ENCODE results near the gene CFL1.
"Not testable (repeated sequence)": the region's sequence is repeated elsewhere in the genome, so short reads cannot be mapped to it uniquely, and the experiment has no call there.

CFL1 gene

GRCh38 chr11:65857853-65858680 lies at the start of gene CFL1:
TSS of gene CFL1 (minus strand) at chr11:65858180. CDS start at chr11:65858099, 81 bp downstream.
- DNase-seq (ENCODE audit: low read depth), result peak; percentile 96

DNA sequence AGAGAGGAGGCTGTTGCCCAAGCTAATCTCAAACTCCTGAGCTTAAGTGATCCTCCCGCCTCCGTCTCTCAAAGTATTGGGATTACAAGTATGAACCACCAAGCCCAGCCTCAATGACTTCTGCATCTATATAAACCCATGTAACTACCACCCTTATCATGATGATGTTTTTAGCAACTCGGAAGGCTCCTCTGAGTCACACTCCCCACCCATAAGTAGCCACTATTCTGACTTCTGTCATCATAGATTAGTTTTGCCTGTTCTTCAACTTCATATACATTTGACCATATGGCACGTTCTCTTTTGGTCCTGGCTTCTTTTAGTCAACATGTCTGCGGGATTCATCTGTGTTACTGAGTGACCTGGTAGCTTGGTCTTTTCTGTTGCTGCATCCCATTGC lies 48.6 kb upstream of the CFL1 start:
- DNase-seq (ENCODE audit: low read depth), result no peak

- DNase-seq (ENCODE audit: low read depth), result no peak
These were observed 45.7 kb upstream of the CFL1 start for GRCh38 chr11:65903715-65904114.

DNA sequence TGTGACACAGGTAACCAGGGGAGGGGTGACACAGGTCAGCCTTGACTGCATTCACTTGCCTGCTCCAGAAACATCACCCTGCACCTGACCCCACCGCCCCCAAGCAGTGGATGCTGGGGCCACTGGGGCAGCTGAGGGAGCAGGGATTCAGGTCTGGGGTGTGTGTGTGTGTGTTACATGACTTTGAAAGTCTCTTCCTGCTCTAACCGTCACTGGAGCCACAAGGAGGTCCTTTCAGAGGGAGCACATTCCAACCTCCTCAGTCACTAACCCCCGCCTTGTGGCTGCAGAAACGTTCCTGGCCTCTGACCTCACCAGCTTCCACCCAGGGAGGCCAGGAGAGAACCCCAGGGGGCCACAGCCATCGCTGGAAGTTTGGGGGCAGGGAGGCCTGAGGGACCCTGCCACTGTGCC lies 45.1 kb upstream of the CFL1 start:
- no peak for DNase-seq (ENCODE audit: low read depth)

- DNase-seq (ENCODE audit: low read depth), result no peak
These were observed 42.9 kb upstream of the CFL1 start for GRCh38 chr11:65900899-65901180.

GRCh38 chr11:65900125-65900898 lies 42.3 kb upstream of the CFL1 start, which contains the start of gene FOSL1:
TSS of gene FOSL1 (minus strand) at chr11:65900388. CDS start at chr11:65900339, 49 bp downstream.
- DNase-seq (ENCODE audit: low read depth), result peak; percentile 91

DNA sequence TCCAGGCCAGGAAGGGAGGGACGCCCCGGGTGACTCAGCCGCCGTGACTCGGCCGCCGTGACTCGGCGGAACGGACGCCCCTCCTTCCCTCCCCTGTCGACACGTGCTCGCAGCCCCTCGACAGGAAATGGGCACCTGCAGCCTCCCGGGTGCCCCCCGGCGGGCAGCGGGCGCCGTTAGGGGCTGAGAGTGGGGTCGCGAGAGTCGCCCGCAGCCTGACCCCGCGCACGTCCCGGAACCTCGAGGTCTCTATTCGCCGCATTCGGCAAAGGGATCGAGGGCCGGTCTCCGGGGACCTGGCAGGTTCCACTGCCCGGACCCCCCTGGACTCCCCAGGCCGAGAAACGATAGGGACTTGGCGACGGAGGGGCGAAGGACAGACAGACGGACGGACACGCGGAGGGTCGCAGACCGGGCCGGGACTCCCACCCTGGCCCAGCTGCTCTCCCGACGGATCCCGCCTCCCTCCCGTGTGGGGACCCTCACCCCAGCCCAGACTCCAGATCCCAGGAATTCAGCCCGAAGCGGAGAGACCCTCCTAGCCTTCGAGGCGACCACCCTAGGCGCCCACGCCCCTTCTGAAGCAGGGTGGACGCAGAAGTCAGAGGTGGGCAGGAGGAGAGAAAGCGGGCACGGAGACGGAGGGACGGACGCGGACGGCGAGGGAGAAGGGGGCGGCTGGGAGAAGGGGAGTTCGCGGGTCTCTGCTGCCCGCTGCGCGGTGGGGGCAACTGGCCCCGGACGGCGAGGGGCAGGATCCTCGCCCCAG lies 41.6 kb upstream of the CFL1 start:
- no peak for DNase-seq (ENCODE audit: low read depth)

DNA sequence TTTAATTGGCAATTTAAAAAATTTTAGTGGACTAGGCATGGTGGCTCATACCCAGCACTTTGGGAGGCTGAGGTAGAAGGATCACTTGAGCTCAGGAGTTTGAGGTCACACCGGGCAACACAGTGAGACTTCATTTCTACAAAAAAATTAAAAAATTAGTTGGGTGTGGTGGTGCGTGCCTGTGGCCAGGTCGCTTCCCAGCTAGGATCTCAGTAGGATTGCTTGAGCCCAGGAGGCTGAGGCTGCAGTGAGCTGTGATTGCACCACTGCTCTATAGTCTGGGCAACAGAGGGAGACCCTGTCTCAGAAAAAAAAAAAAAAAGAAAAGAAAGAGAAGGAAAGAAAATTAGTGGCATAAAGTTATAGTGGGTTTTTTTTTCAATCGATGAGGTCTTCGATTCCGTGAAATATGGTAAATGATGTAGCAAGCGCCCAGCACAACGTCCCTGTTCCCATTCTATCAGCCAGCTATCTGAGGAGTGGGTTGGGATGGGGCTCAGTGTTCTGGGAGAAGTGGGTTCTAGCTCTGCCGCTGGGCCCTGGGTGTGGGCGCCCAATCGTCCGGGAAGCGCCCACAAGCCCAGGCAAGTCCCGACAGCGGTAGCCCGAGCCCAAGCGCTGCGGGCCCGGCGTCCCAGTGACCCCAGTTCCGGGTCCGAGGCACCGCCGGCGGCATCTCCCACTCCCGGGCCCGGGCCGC lies 40.8 kb upstream of the CFL1 start:
- DNase-seq (ENCODE audit: low read depth), result no peak

DNA sequence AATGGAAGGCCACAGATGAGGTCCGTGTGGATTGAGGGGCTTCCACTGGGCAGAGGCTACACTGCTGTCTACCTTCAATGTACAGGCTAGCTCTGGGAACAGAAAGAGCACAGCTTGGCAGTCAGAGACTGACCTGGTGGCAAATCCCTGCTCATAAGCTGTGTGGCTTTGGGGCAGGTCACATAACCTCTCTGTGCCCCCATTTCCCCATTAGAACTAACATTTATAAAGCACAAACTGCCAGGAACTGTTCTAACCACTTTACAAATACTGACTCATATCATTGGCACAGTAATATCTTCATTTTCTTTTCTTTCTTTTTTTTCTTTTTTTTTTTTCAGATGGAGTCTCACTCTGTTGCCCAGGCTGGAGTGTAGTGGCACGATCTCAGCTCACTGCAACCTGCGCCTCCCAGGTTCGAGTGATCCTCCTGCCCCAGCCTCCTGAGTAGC lies 39.1 kb upstream of the CFL1 start:
- no peak for DNase-seq (ENCODE audit: low read depth)

DNA sequence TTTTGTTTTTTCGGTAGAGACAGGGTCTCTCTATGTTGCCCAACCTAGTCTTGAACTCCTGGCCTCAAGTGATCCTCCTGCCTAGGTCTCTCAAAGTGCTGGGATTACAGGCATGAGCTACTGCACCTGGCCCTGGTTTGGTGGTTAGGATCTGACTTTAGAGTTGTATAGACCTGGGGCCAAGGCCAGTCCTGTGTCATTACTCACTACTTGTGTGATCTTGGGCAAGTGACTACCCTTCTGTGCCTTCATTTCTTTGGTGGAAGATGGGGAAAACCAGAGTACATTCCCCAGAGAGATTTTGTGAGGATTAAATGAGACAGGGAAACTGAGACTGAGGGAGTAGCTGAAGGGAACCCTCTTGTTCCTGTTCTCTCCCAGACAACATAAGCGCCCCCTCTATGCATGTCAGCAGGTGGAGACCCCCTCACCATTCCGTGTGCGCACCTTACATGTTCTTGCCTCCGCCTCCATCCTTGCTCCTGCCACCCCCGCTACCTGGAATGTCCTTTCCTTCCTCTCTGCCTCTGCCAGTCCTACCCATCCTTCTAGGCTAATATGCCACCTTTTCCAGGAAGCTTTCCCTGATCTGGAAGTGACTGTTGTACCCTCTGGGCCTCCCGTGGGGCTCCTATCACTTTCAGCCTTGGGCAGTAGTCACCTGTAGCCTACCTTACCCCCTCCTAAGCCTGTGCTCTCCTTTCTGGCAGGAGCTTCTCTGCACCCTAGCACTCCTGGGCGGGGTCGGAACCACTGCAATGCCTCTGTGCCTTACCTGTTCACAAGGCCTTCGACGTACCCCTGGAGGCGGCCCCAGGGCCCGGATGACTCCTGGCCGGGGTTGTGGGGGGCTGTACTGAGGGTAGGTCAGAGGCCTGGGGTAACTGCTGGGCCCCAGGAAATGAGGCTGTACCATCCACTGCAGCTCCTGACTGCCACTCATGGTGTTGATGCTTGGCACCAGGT lies 38.3 kb upstream of the CFL1 start:
- DNase-seq (ENCODE audit: low read depth), result no peak

- no peak for DNase-seq (ENCODE audit: low read depth)
These were observed 37.6 kb upstream of the CFL1 start for GRCh38 chr11:65895482-65895981.

GRCh38 chr11:65894034-65894591 lies 36.1 kb upstream of the CFL1 start:
- no peak for DNase-seq (ENCODE audit: low read depth)

- DNase-seq (ENCODE audit: low read depth), result no peak
These were observed 34.8 kb upstream of the CFL1 start for GRCh38 chr11:65892661-65893317.

GRCh38 chr11:65892137-65892540 lies 34.2 kb upstream of the CFL1 start:
- not testable (repeated sequence) for DNase-seq (ENCODE audit: low read depth)

GRCh38 chr11:65891219-65892136 lies 33.5 kb upstream of the CFL1 start:
- DNase-seq (ENCODE audit: low read depth), result no peak

DNA sequence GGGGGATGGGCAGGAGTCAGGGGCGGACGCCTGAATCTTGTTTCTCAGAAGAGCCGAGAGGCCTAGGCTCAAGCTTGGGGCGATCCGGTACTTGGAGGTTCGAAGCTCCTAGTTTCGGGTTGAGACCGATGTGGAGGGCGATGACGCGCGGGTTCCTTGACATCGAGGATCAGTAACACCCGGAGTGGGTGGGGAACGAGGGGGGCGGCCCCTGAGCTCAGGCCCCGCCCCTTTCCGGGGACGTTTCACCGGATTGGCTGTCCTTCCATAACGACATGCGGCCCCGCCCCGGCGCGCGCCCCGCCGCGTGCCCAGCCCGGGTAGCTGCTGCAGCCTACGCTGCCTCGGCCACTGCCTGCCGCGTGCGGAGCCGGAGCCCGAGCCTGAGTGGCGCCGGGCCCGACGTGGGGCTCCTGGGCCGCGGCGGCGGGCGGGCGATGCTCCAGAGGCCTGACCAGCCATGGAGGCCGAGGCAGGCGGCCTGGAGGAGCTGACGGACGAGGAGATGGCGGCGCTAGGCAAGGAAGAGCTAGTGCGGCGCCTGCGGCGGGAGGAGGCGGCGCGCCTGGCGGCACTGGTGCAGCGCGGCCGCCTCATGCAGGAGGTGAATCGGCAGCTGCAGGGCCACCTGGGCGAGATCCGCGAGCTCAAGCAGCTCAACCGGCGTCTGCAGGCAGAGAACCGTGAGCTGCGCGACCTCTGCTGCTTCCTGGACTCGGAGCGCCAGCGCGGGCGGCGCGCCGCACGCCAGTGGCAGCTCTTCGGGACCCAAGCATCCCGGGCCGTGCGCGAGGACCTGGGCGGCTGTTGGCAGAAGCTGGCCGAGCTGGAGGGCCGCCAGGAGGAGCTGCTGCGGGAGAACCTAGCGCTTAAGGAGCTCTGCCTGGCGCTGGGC lies 32.6 kb upstream of the CFL1 start, which contains the start of gene CCDC85B:
Gene CCDC85B, plus strand, starts transcription at position 350 of the 895 bp plus-strand sequence. Its CDS starts 111 bp downstream, at position 461.
- peak; percentile 96 for DNase-seq (ENCODE audit: low read depth)

- peak; percentile 97 for DNase-seq (ENCODE audit: low read depth)
These were observed 30.3 kb upstream of the CFL1 start, which contains the start of gene FIBP for GRCh38 chr11:65888163-65888814. TSS of gene FIBP (minus strand) at chr11:65888471. CDS start at chr11:65888418, 53 bp downstream.

Measured in CMK (cell line).